ENCODE measurements around the gene NCDN. TPM values are rescaled to one million over a fixed set of nuclear protein-coding genes. Genes with fewer than 3 reads are reported as not detected.

Gene NCDN
- total RNA-seq, 2 donors from 2014 or later, result 21.0 to 39.0 TPM

GRCh38 chr1:35588197-35588910, 30.8 kb downstream of the NCDN start:
- no peak overlapping the region for H3K4me3 ChIP-seq
- no peaks in the 10 kb centered on the region for H3K36me3 ChIP-seq
- no peak overlapping the region for H3K27ac ChIP-seq
- no peaks in the 10 kb centered on the region for H3K4me1 ChIP-seq (ENCODE audit: control insufficient read depth in 1 of 2, low read depth in 2 of 2)
- no peaks in the 10 kb centered on the region for H3K9me3 ChIP-seq
- TF ChIP-seq CTCF (IDR thresholded peaks at IDR 0.05), result no peak
- ATAC-seq (ENCODE audit: insufficient number of reproducible peaks, low FRiP score, low read depth) (no peak), DNase-seq (ENCODE audit: low spot score) (no peak)
- no peaks in the 10 kb centered on the region for H3K27me3 ChIP-seq (replicated peaks; ENCODE audit: insufficient read depth)

GRCh38 chr1:35589516-35590427, 32.2 kb downstream of the NCDN start:
- Histone ChIP-seq H3K4me1 (ENCODE audit: control insufficient read depth in 1 of 2, low read depth in 2 of 2) (no peaks in the 10 kb centered on the region), H3K27ac (no peak overlapping the region), H3K4me3 (no peak overlapping the region), H3K9me3 (no peaks in the 10 kb centered on the region), H3K36me3 (no peaks in the 10 kb centered on the region), H3K27me3 (replicated peaks; ENCODE audit: insufficient read depth) (no peaks in the 10 kb centered on the region)
- no peak for TF ChIP-seq CTCF (IDR thresholded peaks at IDR 0.05)
- no peak for ATAC-seq (ENCODE audit: insufficient number of reproducible peaks, low FRiP score, low read depth)
- DNase-seq (ENCODE audit: low spot score), result no peak

- no peak for TF ChIP-seq CTCF (IDR thresholded peaks at IDR 0.05)
- ATAC-seq (ENCODE audit: insufficient number of reproducible peaks, low FRiP score, low read depth), result no peak
Observed at GRCh38 chr1:35590476-35591040, 33.0 kb downstream of the NCDN start.

GRCh38 chr1:35591211-35591610, 33.6 kb downstream of the NCDN start:
- ATAC-seq (ENCODE audit: insufficient number of reproducible peaks, low FRiP score, low read depth) (no peak), DNase-seq (ENCODE audit: low spot score) (no peak)
- no peak for TF ChIP-seq CTCF (IDR thresholded peaks at IDR 0.05)
- Histone ChIP-seq H3K4me3 (no peak overlapping the region), H3K4me1 (ENCODE audit: control insufficient read depth in 1 of 2, low read depth in 2 of 2) (no peaks in the 10 kb centered on the region), H3K27ac (no peak overlapping the region), H3K27me3 (replicated peaks; ENCODE audit: insufficient read depth) (no peaks in the 10 kb centered on the region), H3K36me3 (no peaks in the 10 kb centered on the region), H3K9me3 (no peaks in the 10 kb centered on the region)

More at GRCh38 chr1:35590476-35591040, 33.0 kb downstream of the NCDN start:
- H3K4me1 ChIP-seq (ENCODE audit: control insufficient read depth in 1 of 2, low read depth in 2 of 2), result no peaks in the 10 kb centered on the region
- H3K27ac ChIP-seq, result no peak overlapping the region
- no peak overlapping the region for H3K4me3 ChIP-seq
- no peaks in the 10 kb centered on the region for H3K36me3 ChIP-seq
- DNase-seq (ENCODE audit: low spot score), result no peak
- H3K9me3 ChIP-seq, result no peaks in the 10 kb centered on the region
- no peaks in the 10 kb centered on the region for H3K27me3 ChIP-seq (replicated peaks; ENCODE audit: insufficient read depth)
